ENCODE results near the gene NCR2.

Gene NCR2

DNA sequence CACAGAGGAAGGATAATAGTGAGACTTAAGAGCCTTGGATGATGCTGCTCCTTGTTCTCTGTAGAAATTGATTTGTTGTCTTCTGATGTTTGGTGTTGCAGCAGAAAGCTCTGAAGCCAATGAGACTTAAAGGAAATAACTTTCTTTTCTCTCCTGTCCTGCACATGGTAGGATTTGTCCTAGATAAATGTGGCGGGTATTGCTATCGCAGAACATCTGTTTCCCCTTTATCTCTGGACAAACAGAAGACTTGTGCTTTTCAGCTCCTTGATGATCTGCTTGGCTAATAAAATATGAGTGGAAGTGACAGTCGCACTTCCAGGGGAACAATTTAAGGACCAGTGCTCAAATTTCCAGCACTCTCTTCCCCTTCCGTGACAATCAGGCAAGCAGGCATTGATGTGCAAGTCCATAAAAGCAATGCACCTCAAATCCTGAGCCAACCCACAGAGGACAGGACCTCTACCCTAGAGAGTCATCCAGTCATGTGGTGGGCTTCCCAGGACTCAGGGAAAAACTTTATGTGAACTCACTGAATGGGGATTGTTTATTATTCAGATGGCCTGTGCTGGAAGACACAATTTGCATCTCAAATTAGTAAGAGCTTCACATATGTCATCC lies 9.9 kb upstream of the NCR2 start:
- ATAC-seq = no peak
- TF ChIP-seq ZC3H10 (CRISPR knock-in tag; IDR thresholded peaks at IDR 0.05) (no peak), TCF4 (CRISPR knock-in tag; IDR thresholded peaks at IDR 0.05; ENCODE audit: borderline replicate concordance) (no peak), ARNTL (CRISPR knock-in tag; IDR thresholded peaks at IDR 0.05; ENCODE audit: borderline replicate concordance, low read depth) (no peak), BACH2 (CRISPR knock-in tag; IDR thresholded peaks at IDR 0.05; ENCODE audit: borderline replicate concordance) (no peak), ESRRG (CRISPR knock-in tag; IDR thresholded peaks at IDR 0.05) (no peak), TOX (CRISPR knock-in tag; IDR thresholded peaks at IDR 0.05; ENCODE audit: borderline replicate concordance) (no peak), ZFP3 (CRISPR knock-in tag; IDR thresholded peaks at IDR 0.05) (no peak), ZFP30 (CRISPR knock-in tag; IDR thresholded peaks at IDR 0.05) (no peak), ZNF70 (CRISPR knock-in tag; IDR thresholded peaks at IDR 0.05) (no peak), SNAI2 (CRISPR knock-in tag; IDR thresholded peaks at IDR 0.05) (no peak)
- TF ChIP-seq, protein P1, sequence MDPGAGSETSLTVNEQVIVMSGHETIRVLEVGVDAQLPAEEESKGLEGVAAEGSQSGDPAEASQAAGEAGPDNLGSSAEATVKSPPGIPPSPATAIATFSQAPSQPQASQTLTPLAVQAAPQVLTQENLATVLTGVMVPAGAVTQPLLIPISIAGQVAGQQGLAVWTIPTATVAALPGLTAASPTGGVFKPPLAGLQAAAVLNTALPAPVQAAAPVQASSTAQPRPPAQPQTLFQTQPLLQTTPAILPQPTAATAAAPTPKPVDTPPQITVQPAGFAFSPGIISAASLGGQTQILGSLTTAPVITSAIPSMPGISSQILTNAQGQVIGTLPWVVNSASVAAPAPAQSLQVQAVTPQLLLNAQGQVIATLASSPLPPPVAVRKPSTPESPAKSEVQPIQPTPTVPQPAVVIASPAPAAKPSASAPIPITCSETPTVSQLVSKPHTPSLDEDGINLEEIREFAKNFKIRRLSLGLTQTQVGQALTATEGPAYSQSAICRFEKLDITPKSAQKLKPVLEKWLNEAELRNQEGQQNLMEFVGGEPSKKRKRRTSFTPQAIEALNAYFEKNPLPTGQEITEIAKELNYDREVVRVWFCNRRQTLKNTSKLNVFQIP (CRISPR knock-in tag; IDR thresholded peaks at IDR 0.05; ENCODE audit: borderline replicate concordance, low read depth) = no peak
- TF ChIP-seq, protein P2, sequence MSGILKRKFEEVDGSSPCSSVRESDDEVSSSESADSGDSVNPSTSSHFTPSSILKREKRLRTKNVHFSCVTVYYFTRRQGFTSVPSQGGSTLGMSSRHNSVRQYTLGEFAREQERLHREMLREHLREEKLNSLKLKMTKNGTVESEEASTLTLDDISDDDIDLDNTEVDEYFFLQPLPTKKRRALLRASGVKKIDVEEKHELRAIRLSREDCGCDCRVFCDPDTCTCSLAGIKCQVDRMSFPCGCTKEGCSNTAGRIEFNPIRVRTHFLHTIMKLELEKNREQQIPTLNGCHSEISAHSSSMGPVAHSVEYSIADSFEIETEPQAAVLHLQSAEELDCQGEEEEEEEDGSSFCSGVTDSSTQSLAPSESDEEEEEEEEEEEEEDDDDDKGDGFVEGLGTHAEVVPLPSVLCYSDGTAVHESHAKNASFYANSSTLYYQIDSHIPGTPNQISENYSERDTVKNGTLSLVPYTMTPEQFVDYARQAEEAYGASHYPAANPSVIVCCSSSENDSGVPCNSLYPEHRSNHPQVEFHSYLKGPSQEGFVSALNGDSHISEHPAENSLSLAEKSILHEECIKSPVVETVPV (CRISPR knock-in tag; IDR thresholded peaks at IDR 0.05) = no peak
- TF ChIP-seq, protein P3, sequence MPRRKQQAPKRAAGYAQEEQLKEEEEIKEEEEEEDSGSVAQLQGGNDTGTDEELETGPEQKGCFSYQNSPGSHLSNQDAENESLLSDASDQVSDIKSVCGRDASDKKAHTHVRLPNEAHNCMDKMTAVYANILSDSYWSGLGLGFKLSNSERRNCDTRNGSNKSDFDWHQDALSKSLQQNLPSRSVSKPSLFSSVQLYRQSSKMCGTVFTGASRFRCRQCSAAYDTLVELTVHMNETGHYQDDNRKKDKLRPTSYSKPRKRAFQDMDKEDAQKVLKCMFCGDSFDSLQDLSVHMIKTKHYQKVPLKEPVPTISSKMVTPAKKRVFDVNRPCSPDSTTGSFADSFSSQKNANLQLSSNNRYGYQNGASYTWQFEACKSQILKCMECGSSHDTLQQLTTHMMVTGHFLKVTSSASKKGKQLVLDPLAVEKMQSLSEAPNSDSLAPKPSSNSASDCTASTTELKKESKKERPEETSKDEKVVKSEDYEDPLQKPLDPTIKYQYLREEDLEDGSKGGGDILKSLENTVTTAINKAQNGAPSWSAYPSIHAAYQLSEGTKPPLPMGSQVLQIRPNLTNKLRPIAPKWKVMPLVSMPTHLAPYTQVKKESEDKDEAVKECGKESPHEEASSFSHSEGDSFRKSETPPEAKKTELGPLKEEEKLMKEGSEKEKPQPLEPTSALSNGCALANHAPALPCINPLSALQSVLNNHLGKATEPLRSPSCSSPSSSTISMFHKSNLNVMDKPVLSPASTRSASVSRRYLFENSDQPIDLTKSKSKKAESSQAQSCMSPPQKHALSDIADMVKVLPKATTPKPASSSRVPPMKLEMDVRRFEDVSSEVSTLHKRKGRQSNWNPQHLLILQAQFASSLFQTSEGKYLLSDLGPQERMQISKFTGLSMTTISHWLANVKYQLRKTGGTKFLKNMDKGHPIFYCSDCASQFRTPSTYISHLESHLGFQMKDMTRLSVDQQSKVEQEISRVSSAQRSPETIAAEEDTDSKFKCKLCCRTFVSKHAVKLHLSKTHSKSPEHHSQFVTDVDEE (CRISPR knock-in tag; IDR thresholded peaks at IDR 0.05) = no peak
- TF ChIP-seq, protein P4, sequence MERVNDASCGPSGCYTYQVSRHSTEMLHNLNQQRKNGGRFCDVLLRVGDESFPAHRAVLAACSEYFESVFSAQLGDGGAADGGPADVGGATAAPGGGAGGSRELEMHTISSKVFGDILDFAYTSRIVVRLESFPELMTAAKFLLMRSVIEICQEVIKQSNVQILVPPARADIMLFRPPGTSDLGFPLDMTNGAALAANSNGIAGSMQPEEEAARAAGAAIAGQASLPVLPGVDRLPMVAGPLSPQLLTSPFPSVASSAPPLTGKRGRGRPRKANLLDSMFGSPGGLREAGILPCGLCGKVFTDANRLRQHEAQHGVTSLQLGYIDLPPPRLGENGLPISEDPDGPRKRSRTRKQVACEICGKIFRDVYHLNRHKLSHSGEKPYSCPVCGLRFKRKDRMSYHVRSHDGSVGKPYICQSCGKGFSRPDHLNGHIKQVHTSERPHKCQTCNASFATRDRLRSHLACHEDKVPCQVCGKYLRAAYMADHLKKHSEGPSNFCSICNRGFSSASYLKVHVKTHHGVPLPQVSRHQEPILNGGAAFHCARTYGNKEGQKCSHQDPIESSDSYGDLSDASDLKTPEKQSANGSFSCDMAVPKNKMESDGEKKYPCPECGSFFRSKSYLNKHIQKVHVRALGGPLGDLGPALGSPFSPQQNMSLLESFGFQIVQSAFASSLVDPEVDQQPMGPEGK (CRISPR knock-in tag; IDR thresholded peaks at IDR 0.05; ENCODE audit: borderline replicate concordance) = no peak
- TF ChIP-seq, protein P5, sequence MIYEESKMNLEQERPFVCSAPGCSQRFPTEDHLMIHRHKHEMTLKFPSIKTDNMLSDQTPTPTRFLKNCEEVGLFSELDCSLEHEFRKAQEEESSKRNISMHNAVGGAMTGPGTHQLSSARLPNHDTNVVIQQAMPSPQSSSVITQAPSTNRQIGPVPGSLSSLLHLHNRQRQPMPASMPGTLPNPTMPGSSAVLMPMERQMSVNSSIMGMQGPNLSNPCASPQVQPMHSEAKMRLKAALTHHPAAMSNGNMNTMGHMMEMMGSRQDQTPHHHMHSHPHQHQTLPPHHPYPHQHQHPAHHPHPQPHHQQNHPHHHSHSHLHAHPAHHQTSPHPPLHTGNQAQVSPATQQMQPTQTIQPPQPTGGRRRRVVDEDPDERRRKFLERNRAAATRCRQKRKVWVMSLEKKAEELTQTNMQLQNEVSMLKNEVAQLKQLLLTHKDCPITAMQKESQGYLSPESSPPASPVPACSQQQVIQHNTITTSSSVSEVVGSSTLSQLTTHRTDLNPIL (CRISPR knock-in tag; IDR thresholded peaks at IDR 0.05; ENCODE audit: low read depth) = no peak

DNA sequence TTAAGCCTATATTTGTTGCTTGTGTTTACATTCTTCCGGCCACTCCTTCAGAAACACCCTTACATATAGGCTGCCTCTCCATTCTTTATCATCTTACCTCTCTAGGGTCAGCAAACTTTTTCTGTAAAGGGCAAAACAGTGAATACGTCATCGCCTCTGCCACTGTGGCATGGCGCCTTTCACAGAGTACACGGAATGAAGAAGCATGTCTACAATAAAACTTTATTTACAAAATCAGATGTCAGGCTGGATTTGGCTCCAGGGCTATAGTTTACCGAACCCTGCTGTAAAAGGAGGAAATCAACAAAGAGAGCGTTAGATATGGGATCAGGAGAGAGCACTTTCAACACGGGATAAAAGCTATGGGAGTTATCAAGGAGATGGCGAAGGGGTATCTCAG lies 9.3 kb upstream of the NCR2 start:
- ATAC-seq = no peak
- TF ChIP-seq ZNF565 (CRISPR knock-in tag; conservative IDR thresholded peaks at IDR 0.05; ENCODE audit: low read depth) (no peak), PPARA (CRISPR knock-in tag; IDR thresholded peaks at IDR 0.05; ENCODE audit: borderline replicate concordance) (no peak), CSDC2 (CRISPR knock-in tag; IDR thresholded peaks at IDR 0.05) (no peak), OSR1 (CRISPR knock-in tag; IDR thresholded peaks at IDR 0.05) (no peak), ESRRG (CRISPR knock-in tag; IDR thresholded peaks at IDR 0.05) (no peak), GLIS3 (CRISPR knock-in tag; IDR thresholded peaks at IDR 0.05) (no peak), ZFP30 (CRISPR knock-in tag; IDR thresholded peaks at IDR 0.05) (no peak), ZC3H10 (CRISPR knock-in tag; IDR thresholded peaks at IDR 0.05) (no peak), SNAI2 (CRISPR knock-in tag; IDR thresholded peaks at IDR 0.05) (no peak), BACH2 (CRISPR knock-in tag; IDR thresholded peaks at IDR 0.05; ENCODE audit: borderline replicate concordance) (no peak), RARB (CRISPR knock-in tag; IDR thresholded peaks at IDR 0.05) (no peak), ISL1 (CRISPR knock-in tag; IDR thresholded peaks at IDR 0.05) (no peak), TOX (CRISPR knock-in tag; IDR thresholded peaks at IDR 0.05; ENCODE audit: borderline replicate concordance) (no peak), ARNTL (CRISPR knock-in tag; IDR thresholded peaks at IDR 0.05; ENCODE audit: borderline replicate concordance, low read depth) (no peak), TCF4 (CRISPR knock-in tag; IDR thresholded peaks at IDR 0.05; ENCODE audit: borderline replicate concordance) (no peak), ZNF70 (CRISPR knock-in tag; IDR thresholded peaks at IDR 0.05) (no peak)
- TF ChIP-seq, protein P3 (CRISPR knock-in tag; IDR thresholded peaks at IDR 0.05) = no peak
- TF ChIP-seq, protein P4 (CRISPR knock-in tag; IDR thresholded peaks at IDR 0.05; ENCODE audit: borderline replicate concordance) = no peak
- TF ChIP-seq, protein P1 (CRISPR knock-in tag; IDR thresholded peaks at IDR 0.05; ENCODE audit: borderline replicate concordance, low read depth) = no peak
